Neural progenitor cell (in vitro differentiated cells): ENCODE measurements around the gene NBR1. TPM values are rescaled to one million over a fixed set of nuclear protein-coding genes. Genes with fewer than 3 reads are reported as not detected.
"Not testable (repeated sequence)": the region's sequence is repeated elsewhere in the genome, so short reads cannot be mapped to it uniquely, and the experiment has no call there.

Experiments used
- DNase-seq: peaks from one replicate; pipeline ENCODE4 v3.0.0-alpha.2; 2016; ENCODE audit warnings: low spot score
- H2AFZ ChIP-seq: fragments of 200-600 bp; sonication (generic); replicated peaks from 2 replicates; pipeline ENCODE4 v1.6.1; 2016; ENCODE audit warnings: antibody characterized with exemption
- H3F3A ChIP-seq: fragments of 200-600 bp; sonication (generic); 2 replicates; pipeline ENCODE4 v1.6.1; 2016; ENCODE audit warnings: antibody characterized with exemption, low read depth
- H3K27ac ChIP-seq: fragments of 200-600 bp; sonication (generic); 2 replicates; pipeline ENCODE4 v1.5.1; 2016; ENCODE audit warnings: mild to moderate bottlenecking
- H3K27me3 ChIP-seq: fragments of 200-600 bp; sonication (generic); 2 replicates; pipeline ENCODE4 v1.6.1; 2016; ENCODE audit warnings: mild to moderate bottlenecking, moderate library complexity
- H3K36me3 ChIP-seq: fragments of 200-600 bp; sonication (generic); 2 replicates; pipeline ENCODE4 v1.5.1; 2016
- H3K4me1 ChIP-seq: fragments of 200-600 bp; sonication (generic); 2 replicates; pipeline ENCODE4 v1.6.1; 2016; ENCODE audit warnings: mixed run types
- H3K4me2 ChIP-seq: fragments of 200-600 bp; sonication (generic); 2 replicates; pipeline ENCODE4 v1.6.1; 2016
- H3K4me3 ChIP-seq: fragments of 200-600 bp; sonication (generic); 2 replicates; pipeline ENCODE4 v1.5.1; 2016
- H3K79me2 ChIP-seq: fragments of 200-600 bp; sonication (generic); 2 replicates; pipeline ENCODE4 v1.6.1; 2016; ENCODE audit warnings: low read depth
- H3K9ac ChIP-seq: fragments of 200-600 bp; sonication (generic); 2 replicates; pipeline ENCODE4 v1.6.1; 2016
- H3K9me3 ChIP-seq: fragments of 200-600 bp; sonication (generic); 2 replicates; pipeline ENCODE4 v1.5.1; 2016; ENCODE audit warnings: low read depth
- H4K20me1 ChIP-seq: fragments of 200-600 bp; sonication (generic); 2 replicates; pipeline ENCODE4 v1.6.1; 2016; ENCODE audit warnings: low read depth
- H3K27ac Mint-ChIP-seq: 3 replicates; pipeline ENCODE4 v1.8.0; 2021; ENCODE audit warnings: mixed read lengths
- H3K27me3 Mint-ChIP-seq: 2 replicates; pipeline ENCODE4 v1.8.0; 2022; ENCODE audit warnings: low read depth, mild to moderate bottlenecking, inconsistent platforms, moderate library complexity, mixed read lengths; ENCODE audit not compliant: insufficient read depth
- H3K36me3 Mint-ChIP-seq: 3 replicates; pipeline ENCODE4 v1.8.0; 2021; ENCODE audit warnings: mixed read lengths
- H3K4me1 Mint-ChIP-seq: 3 replicates; pipeline ENCODE4 v1.8.0; 2021; ENCODE audit warnings: mixed read lengths
- H3K4me3 Mint-ChIP-seq: 3 replicates; pipeline ENCODE4 v1.8.0; 2021; ENCODE audit warnings: mild to moderate bottlenecking, moderate library complexity, mixed read lengths
- H3K9me3 Mint-ChIP-seq: 3 replicates; pipeline ENCODE4 v1.8.0; 2020; ENCODE audit warnings: mixed read lengths
- small RNA-seq: library from RNA; depleted of rRNA; stranded (forward); fragments of <200 nt; gene quantifications from one replicate; pipeline ENCODE3, GENCODE V24; 2015
- total RNA-seq: library from RNA; depleted of rRNA; stranded (reverse); fragments of >200 nt; gene quantifications from 2 replicates; pipeline ENCODE4 v1.2.3, GENCODE V29; 2015; ENCODE audit warnings: low replicate concordance

The NBR1 gene
- total RNA-seq, 1 donor from 2014 or later = 76.5 TPM

- not testable (repeated sequence) for H3K9ac ChIP-seq, H4K20me1 ChIP-seq, H3K36me3 ChIP-seq, H3K79me2 ChIP-seq, H3K36me3 Mint-ChIP-seq, H3K4me1 ChIP-seq, H3K27me3 ChIP-seq, H3K27me3 Mint-ChIP-seq, H3K4me3 ChIP-seq, H3F3A ChIP-seq, H3K4me1 Mint-ChIP-seq, H2AFZ ChIP-seq, H3K9me3 ChIP-seq, DNase-seq, H3K9me3 Mint-ChIP-seq, H3K27ac ChIP-seq
- peak overlapping the region; percentile 0 for H3K4me2 ChIP-seq
- Mint-ChIP-seq H3K4me3 (peak overlapping the region; percentile 63), H3K27ac (peak overlapping the region; percentile 55)
Measured at GRCh38 chr17:43232021-43232699, 61.1 kb downstream of the NBR1 start.

- H2AFZ ChIP-seq, H3K27ac Mint-ChIP-seq, H3K79me2 ChIP-seq, H3K4me1 Mint-ChIP-seq, DNase-seq, H4K20me1 ChIP-seq, H3K9me3 ChIP-seq, H3K4me3 ChIP-seq, H3K9ac ChIP-seq, H3K4me1 ChIP-seq, H3K27ac ChIP-seq, H3K36me3 ChIP-seq, H3K27me3 Mint-ChIP-seq, H3K4me2 ChIP-seq, H3K36me3 Mint-ChIP-seq, H3F3A ChIP-seq, H3K27me3 ChIP-seq, H3K4me3 Mint-ChIP-seq, H3K9me3 Mint-ChIP-seq: not testable (repeated sequence)
Measured at GRCh38 chr17:43233263-43233662, 62.2 kb downstream of the NBR1 start.

- H3F3A ChIP-seq, H3K79me2 ChIP-seq, H3K4me1 Mint-ChIP-seq, H3K4me2 ChIP-seq, H3K4me3 Mint-ChIP-seq, H3K27ac ChIP-seq, H3K9me3 ChIP-seq, H2AFZ ChIP-seq, H3K9ac ChIP-seq, H3K4me3 ChIP-seq, H3K27me3 Mint-ChIP-seq, H3K9me3 Mint-ChIP-seq, H3K4me1 ChIP-seq, H3K36me3 ChIP-seq, H3K36me3 Mint-ChIP-seq, DNase-seq, H4K20me1 ChIP-seq, H3K27ac Mint-ChIP-seq, H3K27me3 ChIP-seq: not testable (repeated sequence)
Measured at GRCh38 chr17:43233877-43234276, 62.9 kb downstream of the NBR1 start, which contains the start of gene RNU2-1. Gene RNU2-1 (minus strand): TSS chr17:43233977.

- not testable (repeated sequence) for H3K79me2 ChIP-seq, H3K4me3 ChIP-seq, H4K20me1 ChIP-seq, H3K36me3 ChIP-seq, H3K4me1 ChIP-seq, H2AFZ ChIP-seq, H3K4me1 Mint-ChIP-seq, H3K27ac Mint-ChIP-seq, H3K9me3 Mint-ChIP-seq, H3K27ac ChIP-seq, H3K9me3 ChIP-seq, H3K4me2 ChIP-seq, H3K36me3 Mint-ChIP-seq, H3K9ac ChIP-seq, DNase-seq, H3K27me3 ChIP-seq, H3K4me3 Mint-ChIP-seq, H3F3A ChIP-seq, H3K27me3 Mint-ChIP-seq
Measured at GRCh38 chr17:43239597-43239996, 68.6 kb downstream of the NBR1 start.

- not testable (repeated sequence) for H3K4me3 Mint-ChIP-seq, DNase-seq, H3F3A ChIP-seq, H3K36me3 ChIP-seq, H3K4me3 ChIP-seq, H3K27ac ChIP-seq, H4K20me1 ChIP-seq, H3K9ac ChIP-seq, H3K79me2 ChIP-seq, H3K4me1 Mint-ChIP-seq, H3K9me3 ChIP-seq, H3K27me3 Mint-ChIP-seq, H3K36me3 Mint-ChIP-seq, H3K27ac Mint-ChIP-seq, H3K4me2 ChIP-seq, H3K4me1 ChIP-seq, H3K27me3 ChIP-seq, H2AFZ ChIP-seq, H3K9me3 Mint-ChIP-seq
Measured at GRCh38 chr17:43240596-43241352, 69.8 kb downstream of the NBR1 start.

- not testable (repeated sequence) for H3K27ac ChIP-seq, H3K4me3 Mint-ChIP-seq, H3K4me2 ChIP-seq, H3K4me1 Mint-ChIP-seq, H4K20me1 ChIP-seq, H3K9me3 ChIP-seq, H3K27ac Mint-ChIP-seq, H3K36me3 ChIP-seq, DNase-seq, H3F3A ChIP-seq, H3K4me3 ChIP-seq, H3K27me3 ChIP-seq, H3K36me3 Mint-ChIP-seq, H3K4me1 ChIP-seq, H3K9me3 Mint-ChIP-seq, H3K79me2 ChIP-seq, H2AFZ ChIP-seq, H3K27me3 Mint-ChIP-seq, H3K9ac ChIP-seq
Measured at GRCh38 chr17:43246456-43246855, 75.4 kb downstream of the NBR1 start.

Small RNAs within 50 kb of the gene (small RNA-seq; reads per million reads assigned to genes)
- gene AC060780.2 = not detected
- not detected for gene AC060780.3
- gene AC135721.1 = not detected
- gene RF00004 = not detected
- gene RNU2-1 = not detected

Other genes with a start within 250 kb of the NBR1 start
- gene AARSD1, start 206.8 kb upstream of the NBR1 start, total RNA-seq = 23.7 and 36.5 TPM in 2 replicates
- gene PTGES3L, start 191.1 kb upstream of the NBR1 start, total RNA-seq = 2.6 and 7.7 TPM in 2 replicates
- gene RUNDC1, start 190.6 kb upstream of the NBR1 start, total RNA-seq = 11.4 and 12.6 TPM in 2 replicates
- 1,535 and 1,934 TPM in 2 replicates for gene RPL27, start 172.8 kb upstream of the NBR1 start, total RNA-seq
- gene IFI35, start 164.4 kb upstream of the NBR1 start, total RNA-seq = 0.96 TPM in 1 of 2 replicates, not detected in the other
- 94.7 and 185 TPM in 2 replicates for gene VAT1, start 148.8 kb upstream of the NBR1 start, total RNA-seq
- 35.0 and 46.0 TPM in 2 replicates for gene RND2, start 146.0 kb upstream of the NBR1 start, total RNA-seq
- gene BRCA1, start 45.9 kb upstream of the NBR1 start, total RNA-seq = 54.0 and 77.3 TPM in 2 replicates
- gene TMEM106A, start 40.7 kb downstream of the NBR1 start, total RNA-seq = 1.7 and 2.4 TPM in 2 replicates
- gene CCDC200, start 57.4 kb downstream of the NBR1 start, total RNA-seq = not detected in 2 replicates
- not detected in 2 replicates for gene RNU2-1, start 62.8 kb downstream of the NBR1 start, total RNA-seq
- gene ARL4D, start 227.8 kb downstream of the NBR1 start, total RNA-seq = 9.2 and 18.6 TPM in 2 replicates